ENCODE measurements around the gene TMEM117.
"Not testable (repeated sequence)": the region's sequence is repeated elsewhere in the genome, so short reads cannot be mapped to it uniquely, and the experiment has no call there.

TMEM117 gene

DNA sequence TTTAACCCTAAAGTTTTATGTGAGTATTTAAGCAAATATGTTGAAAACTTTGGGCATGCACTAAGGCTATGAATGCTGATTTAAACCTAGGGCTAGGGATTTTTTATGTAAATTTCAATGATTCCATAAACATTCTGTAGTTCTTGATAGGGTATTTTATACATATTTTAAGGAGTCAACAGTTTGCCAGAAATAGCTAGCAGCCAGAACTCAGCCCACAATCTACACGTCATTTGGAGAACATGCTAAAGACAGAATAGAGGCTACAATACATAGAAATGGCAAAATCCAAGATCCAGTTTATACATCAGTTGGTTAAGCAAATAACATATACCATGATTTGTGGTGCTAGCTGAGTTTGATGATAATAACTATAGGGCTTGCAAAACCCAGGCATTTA lies 184.7 kb downstream of the TMEM117 start:
- no peak for DNase-seq (ENCODE audit: low read depth in 2 of 2, low spot score in 1 of 2)

GRCh38 chr12:44021471-44021971 lies 185.6 kb downstream of the TMEM117 start:
- DNase-seq (ENCODE audit: low read depth in 2 of 2, low spot score in 1 of 2) = no peak

- no peak for DNase-seq (ENCODE audit: low read depth in 2 of 2, low spot score in 1 of 2)
These were observed 189.6 kb downstream of the TMEM117 start for GRCh38 chr12:44025499-44025898.

- DNase-seq (ENCODE audit: low read depth in 2 of 2, low spot score in 1 of 2) = no peak
These were observed 190.2 kb downstream of the TMEM117 start for GRCh38 chr12:44026046-44026445.

DNA sequence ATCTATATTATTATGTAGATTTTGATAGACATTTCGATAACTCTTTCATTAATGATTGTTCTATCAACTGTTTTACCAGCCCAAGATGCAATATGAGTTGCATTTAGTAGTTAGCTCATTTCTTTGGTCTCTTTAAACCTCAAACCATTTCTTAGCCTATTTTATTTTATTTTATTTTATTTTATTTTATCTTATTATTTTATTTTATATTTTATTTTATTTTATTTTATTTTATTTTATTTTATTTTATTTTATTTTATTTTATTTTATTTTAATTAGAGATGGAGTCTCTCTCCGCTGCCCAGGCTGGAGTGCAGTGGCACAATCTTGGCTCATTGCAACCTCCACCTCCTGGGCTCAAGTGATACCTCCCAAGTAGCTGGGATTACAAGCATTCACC lies 191.0 kb downstream of the TMEM117 start:
- DNase-seq (ENCODE audit: low read depth in 2 of 2, low spot score in 1 of 2) = not testable (repeated sequence)

DNA sequence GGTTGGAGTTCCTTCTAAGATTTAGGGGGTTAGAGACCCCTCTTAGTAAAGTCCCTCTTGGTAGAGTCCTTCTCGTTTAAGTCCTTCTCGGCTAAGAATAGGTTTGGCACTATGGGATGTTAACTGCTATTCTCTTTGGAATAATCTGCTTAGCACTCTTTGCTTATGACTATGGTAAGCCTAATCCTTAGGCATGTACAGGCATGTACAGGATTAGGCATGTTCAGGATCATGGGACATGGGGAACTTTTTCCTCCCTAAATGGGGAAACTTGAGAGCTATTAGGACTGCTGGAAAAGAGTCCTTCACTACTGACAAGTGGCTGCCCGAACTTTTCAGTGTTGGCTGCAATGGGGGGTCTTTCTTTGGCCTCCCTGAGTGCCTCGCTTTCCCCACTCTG lies 193.3 kb downstream of the TMEM117 start:
- no peak for DNase-seq (ENCODE audit: low read depth in 2 of 2, low spot score in 1 of 2)

DNA sequence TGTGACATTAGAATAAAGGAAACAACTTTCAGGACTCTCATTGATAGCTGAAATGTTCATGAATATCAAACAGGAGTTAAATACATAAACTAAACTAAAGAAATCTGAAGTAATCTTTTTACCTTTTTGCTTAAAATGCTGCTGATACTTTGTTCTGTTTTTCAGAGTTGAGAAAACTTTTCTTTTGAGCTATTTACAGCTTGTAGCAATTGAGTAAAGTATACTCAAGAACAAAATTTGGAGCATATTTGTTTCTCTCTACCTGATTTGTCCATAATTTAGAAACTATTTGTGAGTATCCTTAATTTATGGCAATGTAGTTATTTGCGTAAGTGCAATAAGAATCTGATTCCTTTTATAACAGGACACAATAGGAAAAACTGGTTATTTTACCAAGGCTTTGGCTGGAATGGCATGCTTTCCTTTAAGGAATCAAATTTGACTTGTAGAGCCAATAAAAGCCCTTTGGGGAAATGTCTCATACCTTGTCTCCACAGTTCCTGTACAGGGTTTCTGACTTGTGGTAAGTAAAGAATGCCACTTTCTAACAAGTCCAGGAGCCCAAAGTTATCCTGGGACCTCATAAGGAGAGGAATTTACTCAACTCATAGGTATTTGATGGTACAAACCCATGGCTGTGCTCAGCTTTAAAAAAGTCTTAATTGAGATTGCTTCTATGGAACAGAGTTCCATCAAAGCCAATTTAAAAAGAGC lies 195.7 kb downstream of the TMEM117 start:
- no peak for DNase-seq (ENCODE audit: low read depth in 2 of 2, low spot score in 1 of 2)

- no peak for DNase-seq (ENCODE audit: low read depth in 2 of 2, low spot score in 1 of 2)
These were observed 199.0 kb downstream of the TMEM117 start for GRCh38 chr12:44034906-44035305.

DNA sequence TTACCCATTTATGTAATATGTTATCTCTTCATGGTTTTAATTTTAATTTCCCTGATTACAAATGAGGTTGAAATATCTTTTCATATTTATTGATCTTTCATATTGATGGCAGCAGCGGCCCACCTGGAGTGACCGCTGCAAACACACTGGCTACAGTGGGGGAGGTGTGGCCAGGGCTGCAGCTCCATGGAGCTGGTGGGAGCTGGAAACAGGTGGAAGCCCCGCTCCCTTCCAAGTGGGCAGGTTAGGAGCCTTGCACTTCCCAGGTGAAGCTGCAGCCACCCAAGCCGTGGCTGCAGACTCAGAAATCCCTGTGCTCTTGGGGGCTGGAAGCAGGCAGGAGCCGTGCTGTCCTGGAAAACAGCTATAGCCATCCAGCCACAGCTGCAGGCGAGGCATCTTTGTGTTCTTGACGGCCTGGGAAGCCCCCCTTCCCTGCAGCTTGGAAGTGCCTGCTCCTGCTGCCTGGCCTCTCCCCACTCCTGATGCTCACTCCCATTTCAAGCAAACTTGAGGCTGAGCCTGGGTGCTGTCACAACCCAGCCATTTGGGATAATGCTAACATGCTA lies 201.1 kb downstream of the TMEM117 start:
- no peak for DNase-seq (ENCODE audit: low read depth in 2 of 2, low spot score in 1 of 2)

DNA sequence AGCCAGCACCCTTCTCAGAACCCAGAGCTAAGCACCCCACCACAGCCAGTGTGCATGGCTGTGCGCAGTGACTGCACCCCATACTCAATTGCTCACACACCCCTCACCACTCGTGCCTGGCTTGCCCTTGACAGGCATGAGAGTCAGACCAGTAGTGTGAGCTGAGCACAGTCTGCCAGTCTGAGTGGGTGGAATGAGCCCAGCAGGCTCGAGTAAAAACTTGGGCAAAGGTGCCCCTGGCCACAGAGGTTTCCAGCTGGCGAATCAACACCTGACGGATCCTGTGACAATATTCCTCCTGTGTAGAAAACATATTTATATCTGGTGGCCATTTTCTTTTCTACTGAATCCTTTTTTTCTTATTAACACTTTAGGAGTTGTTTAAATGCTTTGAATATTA lies 202.5 kb downstream of the TMEM117 start:
- DNase-seq (ENCODE audit: low read depth in 2 of 2, low spot score in 1 of 2) = no peak

- DNase-seq (ENCODE audit: low read depth in 2 of 2, low spot score in 1 of 2) = not testable (repeated sequence)
These were observed 208.6 kb downstream of the TMEM117 start for GRCh38 chr12:44044491-44044890.

DNA sequence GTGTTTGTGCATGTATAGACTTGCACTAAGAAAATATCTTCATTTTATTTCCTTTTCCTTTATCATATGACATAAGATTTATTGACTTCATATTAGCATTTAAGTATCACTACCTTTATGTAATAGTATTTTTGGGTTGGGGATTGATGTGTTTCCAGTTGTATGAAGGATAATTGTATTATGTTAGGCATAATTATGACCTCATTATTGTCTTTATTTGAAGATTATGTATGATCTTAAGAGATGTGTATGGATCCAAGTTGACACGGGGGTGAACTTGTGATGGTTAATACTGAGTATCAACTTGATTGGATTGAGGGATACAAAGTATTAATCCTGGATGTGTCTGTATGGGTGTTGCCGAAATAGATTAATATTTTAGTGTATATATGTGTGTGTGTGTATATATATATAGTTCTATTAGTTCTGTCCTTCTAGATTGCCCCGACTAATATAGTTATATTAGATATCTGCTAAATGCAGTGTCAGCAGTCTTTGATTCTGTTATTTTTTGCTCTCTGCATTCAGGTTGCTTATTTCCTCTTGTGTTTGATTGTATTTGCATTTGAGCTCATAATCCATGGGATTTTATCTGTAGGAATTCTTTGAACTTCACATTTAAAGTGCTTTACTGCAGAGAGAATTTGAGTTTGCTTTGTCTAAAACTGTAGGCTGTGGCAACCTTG lies 211.0 kb downstream of the TMEM117 start:
- no peak for DNase-seq (ENCODE audit: low read depth in 2 of 2, low spot score in 1 of 2)

- no peak for DNase-seq (ENCODE audit: low read depth in 2 of 2, low spot score in 1 of 2)
These were observed 216.7 kb downstream of the TMEM117 start for GRCh38 chr12:44052554-44052953.

- no peak for DNase-seq (ENCODE audit: low read depth in 2 of 2, low spot score in 1 of 2)
These were observed 217.8 kb downstream of the TMEM117 start for GRCh38 chr12:44053549-44054127.

DNA sequence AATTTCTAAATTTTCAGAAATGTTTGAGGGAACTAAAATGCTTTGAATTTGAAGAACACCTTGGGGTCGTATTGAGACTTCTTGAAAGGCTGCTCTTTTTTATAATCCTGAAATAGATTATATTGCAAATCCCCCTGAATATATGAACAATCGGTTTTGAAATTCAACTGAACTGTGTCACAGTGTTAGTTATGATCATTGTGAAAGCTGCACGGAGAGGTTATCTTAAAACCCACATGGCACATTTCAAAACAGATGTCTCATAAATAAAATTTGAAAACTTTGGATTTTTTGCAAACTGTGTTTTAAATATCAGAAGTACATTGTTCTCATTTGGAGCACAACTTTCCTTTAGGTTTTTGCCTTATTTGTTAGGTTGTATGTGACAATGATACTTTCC lies 218.4 kb downstream of the TMEM117 start:
- DNase-seq (ENCODE audit: low read depth in 2 of 2, low spot score in 1 of 2) = no peak

DNA sequence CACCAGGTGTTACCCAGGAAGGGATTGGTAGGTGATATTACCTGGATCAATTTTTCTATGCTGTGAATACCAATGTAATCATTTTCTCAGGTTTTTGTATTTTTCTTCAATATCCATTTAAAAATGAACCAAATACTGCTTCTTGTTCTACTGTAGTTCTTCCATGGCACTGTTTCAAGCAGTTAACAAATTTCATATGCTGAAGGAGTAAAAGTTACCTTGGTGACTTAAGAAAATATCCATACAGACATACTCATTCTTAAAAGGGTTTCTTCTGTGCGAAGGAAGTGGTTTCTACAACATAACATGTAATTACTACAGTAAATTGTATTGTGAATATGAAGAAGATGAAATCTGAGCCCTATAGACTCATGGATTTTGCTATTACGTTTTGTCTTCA lies 222.5 kb downstream of the TMEM117 start:
- no peak for DNase-seq (ENCODE audit: low read depth in 2 of 2, low spot score in 1 of 2)

DNA sequence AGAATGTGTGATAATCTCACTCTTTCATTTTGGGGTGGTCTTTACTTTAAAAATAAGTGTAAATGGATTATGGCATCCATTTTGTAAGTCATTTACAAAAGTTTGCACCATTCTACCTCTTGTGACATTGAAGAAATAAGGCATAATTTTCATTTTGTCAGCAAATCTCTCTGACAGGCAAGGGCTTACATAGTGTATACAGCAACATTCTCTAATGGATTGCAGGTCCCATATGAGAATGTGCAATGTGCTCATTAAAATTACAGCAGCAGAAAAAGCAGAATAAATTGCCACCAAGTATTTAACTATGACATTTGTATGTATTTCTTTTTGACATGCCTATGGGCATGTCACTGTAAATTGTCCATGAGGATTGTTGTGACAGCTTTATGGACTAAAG lies 223.6 kb downstream of the TMEM117 start:
- DNase-seq (ENCODE audit: low read depth in 2 of 2, low spot score in 1 of 2) = no peak

- DNase-seq (ENCODE audit: low read depth in 2 of 2, low spot score in 1 of 2) = no peak
These were observed 227.8 kb downstream of the TMEM117 start for GRCh38 chr12:44063671-44064070.

- no peak for DNase-seq (ENCODE audit: low read depth in 2 of 2, low spot score in 1 of 2)
These were observed 241.0 kb downstream of the TMEM117 start for GRCh38 chr12:44076871-44077270.

- DNase-seq (ENCODE audit: low read depth in 2 of 2, low spot score in 1 of 2) = no peak
These were observed 241.4 kb downstream of the TMEM117 start for GRCh38 chr12:44077294-44077693.

DNA sequence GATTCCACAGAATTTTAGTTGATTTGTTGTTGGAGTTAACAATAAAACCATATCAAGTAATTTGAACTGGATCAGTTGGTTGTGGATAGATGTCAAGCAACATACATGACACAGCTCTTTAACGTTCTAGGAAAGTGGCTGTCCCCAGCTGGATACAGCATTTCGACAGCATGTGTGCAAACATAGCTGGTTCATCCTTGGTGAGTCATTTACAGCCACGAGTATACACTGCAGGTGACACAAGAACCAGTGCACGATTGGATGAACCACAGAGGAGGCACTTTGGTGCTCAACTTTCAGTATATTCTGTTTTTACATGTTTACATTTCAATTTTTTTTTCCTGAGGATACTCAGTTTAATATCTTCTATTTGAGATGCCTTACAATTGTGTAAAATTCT lies 242.4 kb downstream of the TMEM117 start:
- no peak for DNase-seq (ENCODE audit: low read depth in 2 of 2, low spot score in 1 of 2)

DNA sequence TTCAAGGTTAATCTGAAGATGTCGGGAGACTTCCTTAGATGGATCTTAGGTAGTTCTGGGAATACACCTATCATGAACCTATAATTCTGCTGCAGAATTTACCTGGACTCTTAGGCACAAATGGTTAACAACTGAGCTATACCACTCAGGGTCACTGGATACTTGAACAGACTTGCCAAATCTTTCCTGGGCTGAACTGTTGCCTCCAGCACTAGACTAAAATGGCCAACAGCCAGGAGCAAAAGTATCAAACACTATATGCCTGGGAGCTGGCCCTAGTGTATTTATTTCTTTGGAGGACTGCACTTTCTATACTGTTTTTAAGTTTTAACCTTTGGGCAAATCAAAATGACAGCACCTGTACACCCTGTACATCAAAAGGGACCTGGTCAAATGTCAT lies 252.8 kb downstream of the TMEM117 start:
- no peak for DNase-seq (ENCODE audit: low read depth in 2 of 2, low spot score in 1 of 2)

Data from stimulated activated CD8-positive, alpha-beta memory T cell treated with anti-CD3 and anti-CD28 coated beads, Interleukin-4, amount 100 ng/mL, for 1 hour (primary cell).